Suprapubic skin (tissue), 3 donors: Measurements from ENCODE around the gene STAT1.
A peak's percentile ranks its signal among the peaks of the same experiment; 100 is the strongest.

Experiments
- EP300 ChIP-seq: sonication (generic); formaldehyde crosslinking; IDR thresholded peaks from one replicate; pipeline ENCODE4 v1.6.1; 2017; ENCODE audit warnings: antibody characterized with exemption
- POLR2A ChIP-seq, 2 donors: fragments of 450-650 bp; IDR thresholded peaks; one replicate each; pipeline ENCODE4 v1.6.1; 2017; ENCODE audit warnings: antibody characterized with exemption in 2 of 2, mild to moderate bottlenecking in 2 of 2, moderate library complexity in 2 of 2
- TF ChIP-seq, protein P1 (sequence below), 2 donors: fragments of 200-600 bp in 1 of 2; fragments of 450-650 bp in 1 of 2; sonication (generic) in 1 of 2; IDR thresholded peaks; one replicate each; pipeline ENCODE4 v1.5.1; 2016 to 2019; ENCODE audit warnings: antibody characterized with exemption in 2 of 2, mild to moderate bottlenecking in 1 of 2, moderate library complexity in 1 of 2

- TF ChIP-seq POLR2A (IDR thresholded peaks at IDR 0.05) (no peak), EP300 (no peak)
- TF ChIP-seq, protein P1, sequence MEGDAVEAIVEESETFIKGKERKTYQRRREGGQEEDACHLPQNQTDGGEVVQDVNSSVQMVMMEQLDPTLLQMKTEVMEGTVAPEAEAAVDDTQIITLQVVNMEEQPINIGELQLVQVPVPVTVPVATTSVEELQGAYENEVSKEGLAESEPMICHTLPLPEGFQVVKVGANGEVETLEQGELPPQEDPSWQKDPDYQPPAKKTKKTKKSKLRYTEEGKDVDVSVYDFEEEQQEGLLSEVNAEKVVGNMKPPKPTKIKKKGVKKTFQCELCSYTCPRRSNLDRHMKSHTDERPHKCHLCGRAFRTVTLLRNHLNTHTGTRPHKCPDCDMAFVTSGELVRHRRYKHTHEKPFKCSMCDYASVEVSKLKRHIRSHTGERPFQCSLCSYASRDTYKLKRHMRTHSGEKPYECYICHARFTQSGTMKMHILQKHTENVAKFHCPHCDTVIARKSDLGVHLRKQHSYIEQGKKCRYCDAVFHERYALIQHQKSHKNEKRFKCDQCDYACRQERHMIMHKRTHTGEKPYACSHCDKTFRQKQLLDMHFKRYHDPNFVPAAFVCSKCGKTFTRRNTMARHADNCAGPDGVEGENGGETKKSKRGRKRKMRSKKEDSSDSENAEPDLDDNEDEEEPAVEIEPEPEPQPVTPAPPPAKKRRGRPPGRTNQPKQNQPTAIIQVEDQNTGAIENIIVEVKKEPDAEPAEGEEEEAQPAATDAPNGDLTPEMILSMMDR (IDR thresholded peaks at IDR 0.05): peak; percentile 51 to 57
Measured at GRCh38 chr2:191030521-191031154, 16.7 kb upstream of the STAT1 start.
